SK-N-MC (cell line): ENCODE measurements around the gene PAK1.

Experiments used
- EZH2 ChIP-seq: fragments of 200-600 bp; sonication (generic); IDR thresholded peaks from one replicate; pipeline ENCODE4 v1.6.1; 2017; ENCODE audit warnings: antibody characterized with exemption
- FOXP2 ChIP-seq: optimal IDR thresholded peaks from 2 replicates; pipeline ENCODE3; 2011; ENCODE audit warnings: mild to moderate bottlenecking, moderate library complexity; ENCODE audit not compliant: insufficient read depth; ENCODE audit errors: extremely low read length, control extremely low read depth
- POLR2AphosphoS5 ChIP-seq: IDR thresholded peaks from 2 replicates; pipeline ENCODE4 v1.6.1; 2012; ENCODE audit warnings: mild to moderate bottlenecking, low read depth, low read length, borderline replicate concordance

GRCh38 chr11:77510095-77510494, 36.2 kb upstream of the PAK1 start:
- TF ChIP-seq EZH2 (no peak), POLR2AphosphoS5 (no peak), FOXP2 (no peak)
